Activated CD8-positive, alpha-beta memory T cell treated with anti-CD3 and anti-CD28 coated beads for 36 hours (primary cell): ENCODE results near the gene CA10. TPM values are rescaled to one million over a fixed set of nuclear protein-coding genes. Genes with fewer than 3 reads are reported as not detected.

Experiments used
- CTCF ChIA-PET: fragments of 350-600 bp; sonication (Branson Sonifier 250); formaldehyde crosslinking; loops from one replicate; lab custom pipeline; 2021; ENCODE audit warnings: antibody characterized with exemption; lab: Charles Lee
- POLR2A ChIA-PET: fragments of 350-600 bp; sonication (Branson Sonifier 250); formaldehyde crosslinking; loops from one replicate; lab custom pipeline; 2021; ENCODE audit warnings: antibody characterized with exemption; lab: Charles Lee
- total RNA-seq, 2 experiments: library from RNA; stranded (reverse); gene quantifications; one replicate each; pipeline ENCODE4 v1.2.3, GENCODE V29; 2021

Gene CA10
- total RNA-seq, 2 experiments from 2014 or later = not detected

- ChIA-PET POLR2A (no interaction called here), CTCF (no interaction called here)
These were observed 439.5 kb downstream of the CA10 start for GRCh38 chr17:51718983-51719382.

- ChIA-PET POLR2A (no interaction called here), CTCF (no interaction called here)
These were observed 446.9 kb downstream of the CA10 start for GRCh38 chr17:51711581-51711980.

GRCh38 chr17:51710634-51710979, 447.9 kb downstream of the CA10 start:
- ChIA-PET CTCF (interaction anchor here (0.7 kb wide), 1 partner anchor 1058 kb away, joined by 4 read pairs; no protein-coding TSS in a partner anchor), POLR2A (no interaction called here)

- ChIA-PET POLR2A (no interaction called here), CTCF (no interaction called here)
These were observed 448.6 kb downstream of the CA10 start for GRCh38 chr17:51709694-51710633.

- CTCF ChIA-PET = no interaction called here
- POLR2A ChIA-PET = no interaction called here
These were observed 451.3 kb downstream of the CA10 start for GRCh38 chr17:51707216-51707615.

- POLR2A ChIA-PET = no interaction called here
These were observed 452.4 kb downstream of the CA10 start for GRCh38 chr17:51706093-51706492.

GRCh38 chr17:51703361-51704341, 454.9 kb downstream of the CA10 start:
- CTCF ChIA-PET = no interaction called here
- POLR2A ChIA-PET = no interaction called here

More at GRCh38 chr17:51706093-51706492, 452.4 kb downstream of the CA10 start:
- CTCF ChIA-PET = no interaction called here

GRCh38 chr17:51702963-51703360, 455.6 kb downstream of the CA10 start:
- ChIA-PET POLR2A (no interaction called here), CTCF (no interaction called here)

- CTCF ChIA-PET = no interaction called here
- POLR2A ChIA-PET = no interaction called here
These were observed 457.0 kb downstream of the CA10 start for GRCh38 chr17:51701501-51701900.

- ChIA-PET POLR2A (no interaction called here), CTCF (no interaction called here)
These were observed 458.3 kb downstream of the CA10 start for GRCh38 chr17:51700011-51700760.

GRCh38 chr17:51699303-51699702, 459.2 kb downstream of the CA10 start:
- ChIA-PET CTCF (no interaction called here), POLR2A (no interaction called here)

GRCh38 chr17:51692917-51693316, 465.6 kb downstream of the CA10 start:
- ChIA-PET POLR2A (no interaction called here), CTCF (no interaction called here)

- CTCF ChIA-PET = no interaction called here
- POLR2A ChIA-PET = no interaction called here
These were observed 470.6 kb downstream of the CA10 start for GRCh38 chr17:51687887-51688286.

- CTCF ChIA-PET = no interaction called here
These were observed 473.1 kb downstream of the CA10 start for GRCh38 chr17:51685287-51685909.

GRCh38 chr17:51684214-51684613, 474.3 kb downstream of the CA10 start:
- ChIA-PET POLR2A (no interaction called here), CTCF (no interaction called here)

More at GRCh38 chr17:51685287-51685909, 473.1 kb downstream of the CA10 start:
- POLR2A ChIA-PET = no interaction called here

GRCh38 chr17:51683291-51683690, 475.2 kb downstream of the CA10 start:
- POLR2A ChIA-PET = no interaction called here
- CTCF ChIA-PET = no interaction called here

- ChIA-PET CTCF (no interaction called here), POLR2A (no interaction called here)
These were observed 476.4 kb downstream of the CA10 start for GRCh38 chr17:51682115-51682514.

GRCh38 chr17:51677875-51678274, 480.6 kb downstream of the CA10 start:
- ChIA-PET CTCF (no interaction called here), POLR2A (no interaction called here)
